Neural progenitor cell (in vitro differentiated cells): Measurements from ENCODE around the gene ZNF444.

Source experiments
- CTCF ChIP-seq: fragments of 200-600 bp; sonication (generic); IDR thresholded peaks from 2 replicates; pipeline ENCODE4 v1.5.1; 2017; ENCODE audit warnings: antibody characterized with exemption, mild to moderate bottlenecking
- EZH2 ChIP-seq: fragments of 200-600 bp; sonication (generic); IDR thresholded peaks from 2 replicates; pipeline ENCODE4 v1.6.1; 2017; ENCODE audit warnings: antibody characterized with exemption, mild to moderate bottlenecking, moderate library complexity
- EZH2phosphoT487 ChIP-seq: fragments of 200-600 bp; sonication (generic); IDR thresholded peaks from 2 replicates; pipeline ENCODE4 v1.6.1; 2017; ENCODE audit warnings: antibody characterized with exemption

DNA sequence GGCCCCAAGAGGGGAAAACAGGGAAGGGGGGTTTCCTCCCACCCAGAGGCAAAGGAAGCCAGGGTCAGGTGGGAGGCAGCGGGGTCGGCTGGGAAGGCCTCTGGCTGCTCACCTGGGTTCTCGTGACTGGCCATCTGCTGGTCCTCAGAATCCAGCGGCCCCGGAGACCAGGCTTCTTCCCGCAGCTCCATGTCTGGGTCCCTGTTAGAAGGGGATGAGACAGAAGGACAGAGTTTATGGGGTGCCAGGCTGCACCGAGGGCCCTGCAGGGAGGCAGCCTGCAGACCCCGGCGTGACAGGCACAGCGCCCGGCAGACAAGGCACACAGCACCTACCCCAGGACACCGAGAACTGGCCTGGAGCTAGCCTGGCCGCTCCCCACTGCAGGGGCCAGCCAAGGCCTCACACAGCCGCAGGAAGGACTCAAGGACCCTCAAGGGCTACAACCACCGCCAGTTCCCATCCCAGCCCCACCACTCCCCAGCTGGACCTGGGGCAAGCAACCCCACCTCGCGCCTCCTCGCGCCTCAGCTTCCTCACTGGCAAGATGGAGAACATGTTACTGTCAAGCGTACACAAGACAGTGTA lies 38.0 kb upstream of the ZNF444 start:
- TF ChIP-seq EZH2 (no peak), CTCF (no peak), EZH2phosphoT487 (no peak)
